ENCODE data around the gene SEC23B. TPM values are rescaled to one million over a fixed set of nuclear protein-coding genes. Genes with fewer than 3 reads are reported as not detected.

Gene SEC23B
- polyA plus RNA-seq, 3 donors, result 38.9 to 88.1 (median 68.4) TPM

GRCh38 chr20:18466894-18467730 lies 40.6 kb upstream of the SEC23B start, which contains the start of the genes DZANK1 and POLR3F:
Gene DZANK1 (minus strand): TSS chr20:18467030. CDS start chr20:18465358, 1,672 bp downstream.
Gene POLR3F (plus strand): TSS chr20:18467390. CDS start chr20:18467507, 117 bp downstream.
- H3K9me3 ChIP-seq (replicated peaks in 1 of 2; ENCODE audit: control insufficient read depth in 1 of 2, insufficient read depth in 1 of 2, low read length in 2 of 2), result no peaks in the 10 kb centered on the region
- H3K36me3 ChIP-seq (replicated peaks in 1 of 2; ENCODE audit: control insufficient read depth in 1 of 2, insufficient read depth in 2 of 2, low read length in 2 of 2), result peaks cover 9 to 29% of the 10 kb centered on the region in 2 donors
- peak within 1 kb of the TSS; percentile 87 for H3K4me2 ChIP-seq (replicated peaks; ENCODE audit: extremely low read depth, low read length, poor library complexity, severe bottlenecking)
- DNase-seq, result peak; percentile 89 to 92 (median 90)
- no peak for TF ChIP-seq CTCF (IDR thresholded peaks at IDR 0.05)
- peak within 1 kb of the TSS; percentile 45 to 100 (median 70) for H3K4me3 ChIP-seq (replicated peaks in 1 of 3; ENCODE audit: low read depth in 2 of 3, low read length in 3 of 3)
- peaks cover 0 to 2% (median 0%) of the 10 kb centered on the region in 3 donors for H3K27me3 Mint-ChIP-seq (ENCODE audit: low read depth in 3 of 3)
- H3K4me1 ChIP-seq (ENCODE audit: control insufficient read depth in 1 of 2, insufficient read depth in 2 of 2, low read length in 2 of 2), result peaks cover 14 to 22% of the 10 kb centered on the region in 2 donors
- peak within 1 kb of the TSS; percentile 93 to 99 (median 97) for H3K27ac Mint-ChIP-seq
- peaks cover 16 to 17% of the 10 kb centered on the region in 2 donors for H3K36me3 Mint-ChIP-seq
- peak within 1 kb of the TSS; percentile 86 for H3K9ac ChIP-seq (ENCODE audit: insufficient read depth, low read length, poor library complexity, severe bottlenecking)
- under 1% methylated on average over 45 of the region's 57 CpGs for WGBS (ENCODE audit: insufficient coverage)
- H4K20me1 ChIP-seq (ENCODE audit: insufficient read depth, low read length), result no peaks in the 10 kb centered on the region
- peak within 1 kb of the TSS; percentile 97 for H2AFZ ChIP-seq (ENCODE audit: insufficient read depth, low read depth, low read length, poor library complexity, severe bottlenecking)
- H3K79me2 ChIP-seq (ENCODE audit: insufficient read depth, low read length), result peaks cover 30% of the 10 kb centered on the region
- H3K4me1 Mint-ChIP-seq, result peaks cover 15% of the 10 kb centered on the region
- H3K27me3 ChIP-seq (ENCODE audit: control insufficient read depth in 2 of 2, insufficient read depth in 2 of 2, low read length in 2 of 2), result no peaks in the 10 kb centered on the region
- H3K4me3 Mint-ChIP-seq, result peak within 1 kb of the TSS; percentile 97 to 98
- intact Hi-C loops (cut with micrococcal nuclease), result loop anchor here (2.0 to 10.0 kb wide), 4 partner anchors 40 to 182 kb away; partner anchors contain the start of genes DTD1 (in 2 of the 2), SEC23B (in 1 of the 2) and ZNF133 (in 1 of the 2)
- no peaks in the 10 kb centered on the region for H3K9me3 Mint-ChIP-seq
- peak within 1 kb of the TSS; percentile 43 to 92 for H3K27ac ChIP-seq (ENCODE audit: low read depth in 1 of 2, low read length in 2 of 2)

GRCh38 chr20:18477218-18477617 lies 30.5 kb upstream of the SEC23B start:
- peaks cover 0 to 1% (median 0%) of the 10 kb centered on the region in 3 donors for H3K27me3 Mint-ChIP-seq (ENCODE audit: low read depth in 3 of 3)
- H3K4me1 Mint-ChIP-seq, result no peaks in the 10 kb centered on the region
- no peak for DNase-seq
- TF ChIP-seq CTCF (IDR thresholded peaks at IDR 0.05), result no peak
- Histone ChIP-seq H3K79me2 (ENCODE audit: insufficient read depth, low read length) (no peaks in the 10 kb centered on the region), H3K27me3 (ENCODE audit: control insufficient read depth in 2 of 2, insufficient read depth in 2 of 2, low read length in 2 of 2) (no peaks in the 10 kb centered on the region), H3K4me3 (replicated peaks in 1 of 3; ENCODE audit: low read depth in 2 of 3, low read length in 3 of 3) (no peak overlapping the region), H2AFZ (ENCODE audit: insufficient read depth, low read depth, low read length, poor library complexity, severe bottlenecking) (no peak overlapping the region), H3K27ac (ENCODE audit: low read depth in 1 of 2, low read length in 2 of 2) (no peak overlapping the region), H3K9ac (ENCODE audit: insufficient read depth, low read length, poor library complexity, severe bottlenecking) (no peak overlapping the region), H3K9me3 (replicated peaks in 1 of 2; ENCODE audit: control insufficient read depth in 1 of 2, insufficient read depth in 1 of 2, low read length in 2 of 2) (no peaks in the 10 kb centered on the region), H3K36me3 (replicated peaks in 1 of 2; ENCODE audit: control insufficient read depth in 1 of 2, insufficient read depth in 2 of 2, low read length in 2 of 2) (peaks cover 88 to 98% of the 10 kb centered on the region in 2 donors), H3K4me1 (ENCODE audit: control insufficient read depth in 1 of 2, insufficient read depth in 2 of 2, low read length in 2 of 2) (no peaks in the 10 kb centered on the region), H3K4me2 (replicated peaks; ENCODE audit: extremely low read depth, low read length, poor library complexity, severe bottlenecking) (no peak overlapping the region), H4K20me1 (ENCODE audit: insufficient read depth, low read length) (no peaks in the 10 kb centered on the region)
- peaks cover 69 to 84% of the 10 kb centered on the region in 2 donors for H3K36me3 Mint-ChIP-seq
- WGBS (ENCODE audit: insufficient coverage), result no CpG with 5 or more reads among the region's 1 CpG
- H3K9me3 Mint-ChIP-seq, result no peaks in the 10 kb centered on the region
- H3K27ac Mint-ChIP-seq, result no peak overlapping the region
- no peak overlapping the region for H3K4me3 Mint-ChIP-seq
- intact Hi-C loops (cut with micrococcal nuclease), result no loop called here

Measured in CD14-positive monocyte (primary cell).